HEK293 (cell line): Measurements from ENCODE around the gene SHC4.

ENCODE experiments used
- CTCF ChIA-PET: fragments of 350-600 bp; formaldehyde crosslinking; extraction: SDS; loops from one replicate; lab custom pipeline; 2021; ENCODE audit warnings: antibody characterized with exemption; lab: Yijun Ruan, JAX
- POLR2A ChIA-PET: fragments of 300-600 bp; formaldehyde crosslinking; extraction: SDS; loops from one replicate; lab custom pipeline; 2020; ENCODE audit warnings: antibody characterized with exemption, inconsistent platforms; lab: Yijun Ruan, JAX
- H3K27ac ChIP-seq: fragments of 200-500 bp; sonication (Bioruptor generic); 2 replicates; pipeline ENCODE4 v1.5.1; 2014; ENCODE audit warnings: low read depth, low read length, control low read depth, inconsistent platforms; ENCODE audit errors: extremely low read depth
- H3K36me3 ChIP-seq, 2 experiments: fragments of 200-500 bp in 1 of 2; sonication (Bioruptor generic) in 1 of 2; 1 replicate in 1 of 2; 2 replicates in 1 of 2; pipeline ENCODE4 v1.5.1; 2014 to 2017; ENCODE audit warnings: inconsistent platforms in 2 of 2, low read length in 2 of 2; ENCODE audit not compliant: control insufficient read depth in 2 of 2, insufficient read depth in 1 of 2
- H3K4me1 ChIP-seq: fragments of 200-500 bp; sonication (Bioruptor generic); 2 replicates; pipeline ENCODE4 v1.5.1; 2014; ENCODE audit warnings: mild to moderate bottlenecking, low read length, inconsistent platforms; ENCODE audit not compliant: control insufficient read depth, insufficient read depth
- H3K4me3 ChIP-seq: 2 replicates; pipeline ENCODE4 v1.5.1; 2011; ENCODE audit warnings: low read depth, mild to moderate bottlenecking, control low read depth, low read length, moderate library complexity
- H3K9me3 ChIP-seq: fragments of 200-500 bp; sonication (Bioruptor generic); 2 replicates; pipeline ENCODE4 v1.5.1; 2014; ENCODE audit warnings: low read depth, low read length, inconsistent platforms; ENCODE audit not compliant: control insufficient read depth, insufficient read depth
- GLIS2 ChIP-seq: fragments of 450-650 bp; formaldehyde crosslinking; IDR thresholded peaks from 2 replicates; pipeline ENCODE4 v1.5.1; 2016; ENCODE audit warnings: missing biosample characterization, missing genetic modification characterization
- PRDM1 ChIP-seq: fragments of 450-650 bp; formaldehyde crosslinking; IDR thresholded peaks from 2 replicates; pipeline ENCODE4; 2016; ENCODE audit warnings: missing biosample characterization, missing genetic modification characterization
- PRDM6 ChIP-seq: fragments of 450-650 bp; formaldehyde crosslinking; IDR thresholded peaks from 2 replicates; pipeline ENCODE4 v1.5.1; 2017; ENCODE audit warnings: missing biosample characterization, missing genetic modification characterization
- REPIN1 ChIP-seq: fragments of 450-650 bp; formaldehyde crosslinking; IDR thresholded peaks from 2 replicates; pipeline ENCODE4 v1.5.1; 2017; ENCODE audit warnings: missing biosample characterization, missing genetic modification characterization, low read depth
- ZBTB20 ChIP-seq: fragments of 450-650 bp; formaldehyde crosslinking; IDR thresholded peaks from 2 replicates; pipeline ENCODE4 v1.5.1; 2016; ENCODE audit warnings: missing biosample characterization, missing genetic modification characterization
- ZNF10 ChIP-seq: fragments of 450-650 bp; formaldehyde crosslinking; IDR thresholded peaks from 2 replicates; pipeline ENCODE4 v1.5.1; 2017; ENCODE audit warnings: missing biosample characterization, missing genetic modification characterization
- ZNF184 ChIP-seq: fragments of 450-650 bp; IDR thresholded peaks from 2 replicates; pipeline ENCODE4 v1.5.1; 2018; ENCODE audit warnings: missing biosample characterization, mild to moderate bottlenecking, missing genetic modification characterization
- ZNF518A ChIP-seq: fragments of 450-650 bp; formaldehyde crosslinking; conservative IDR thresholded peaks from 2 replicates; pipeline ENCODE4 v1.5.1; 2016; ENCODE audit warnings: low read depth, missing biosample characterization, missing genetic modification characterization
- ZNF600 ChIP-seq: fragments of 450-650 bp; formaldehyde crosslinking; IDR thresholded peaks from 2 replicates; pipeline ENCODE4 v1.5.1; 2016; ENCODE audit warnings: missing biosample characterization, missing genetic modification characterization
- ZNF654 ChIP-seq: fragments of 450-650 bp; formaldehyde crosslinking; IDR thresholded peaks from 2 replicates; pipeline ENCODE4 v1.5.1; 2016; ENCODE audit warnings: low read depth, missing biosample characterization, missing genetic modification characterization
- TF ChIP-seq, protein P1 (sequence below): fragments of 450-650 bp; formaldehyde crosslinking; IDR thresholded peaks from 2 replicates; pipeline ENCODE4 v1.5.1; 2017; ENCODE audit warnings: missing biosample characterization, missing genetic modification characterization
- TF ChIP-seq, protein P2 (sequence below): fragments of 450-650 bp; formaldehyde crosslinking; IDR thresholded peaks from 2 replicates; pipeline ENCODE4 v1.5.1; 2016; ENCODE audit warnings: missing biosample characterization, missing genetic modification characterization, low read depth

Gene SHC4

DNA sequence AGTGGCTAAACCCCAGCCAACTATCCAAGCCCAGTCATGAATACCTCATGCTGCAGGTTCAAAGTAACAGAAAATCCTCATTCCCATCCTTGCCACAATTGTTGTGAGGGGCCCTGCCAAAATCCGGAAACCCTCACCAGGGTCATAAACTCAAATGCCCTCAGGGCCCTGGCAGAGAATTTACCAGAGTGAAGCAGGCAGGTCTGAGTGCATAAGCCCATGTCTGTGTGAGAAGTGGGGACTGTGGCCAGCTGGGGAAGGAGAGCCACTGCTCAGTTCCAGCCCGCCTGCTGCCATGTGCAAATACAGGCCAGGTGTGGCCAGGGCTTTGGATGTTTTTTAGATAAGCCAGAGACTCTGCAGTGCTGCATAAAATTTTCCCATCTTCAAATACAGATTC lies 159.8 kb downstream of the SHC4 start (continued):
- TF ChIP-seq ZNF518A (tag by site-specific recombination) (no peak), REPIN1 (tag by site-specific recombination) (no peak), ZBTB20 (tag by site-specific recombination) (0 out of 2 replicates have a peak, but pooled peaks have one; percentile 22)

- TF ChIP-seq ZNF10 (tag by site-specific recombination) (peak; percentile 63; the same call in 1 of the 2 replicates), ZNF600 (tag by site-specific recombination) (peak; percentile 69), ZBTB20 (tag by site-specific recombination) (no peak), PRDM1 (0 out of 2 replicates have a peak, but pooled peaks have one; percentile 49)
- TF ChIP-seq, all 188 proteins: peak for 3
- ChIA-PET CTCF (interaction anchor here (0.8 to 1.3 kb wide), 3 partner anchors 17 to 447 kb away, joined by 3 to 5 read pairs (median 3); no protein-coding TSS in a partner anchor), POLR2A (interaction anchor here (3.2 kb wide), 1 partner anchor 8 kb away, joined by 13 read pairs; the partner anchor contains the start of gene CEP152)
- Histone ChIP-seq H3K4me1 (peaks cover 11% of the 10 kb centered on the region), H3K27ac (no peak overlapping the region), H3K4me3 (no peak overlapping the region), H3K9me3 (no peaks in the 10 kb centered on the region), H3K36me3 (peaks cover 0 to 10% of the 10 kb centered on the region in 2 experiments; a peak in 1 of 3 replicates)
These were observed 160.9 kb downstream of the SHC4 start for GRCh38 chr15:48802867-48803266.

DNA sequence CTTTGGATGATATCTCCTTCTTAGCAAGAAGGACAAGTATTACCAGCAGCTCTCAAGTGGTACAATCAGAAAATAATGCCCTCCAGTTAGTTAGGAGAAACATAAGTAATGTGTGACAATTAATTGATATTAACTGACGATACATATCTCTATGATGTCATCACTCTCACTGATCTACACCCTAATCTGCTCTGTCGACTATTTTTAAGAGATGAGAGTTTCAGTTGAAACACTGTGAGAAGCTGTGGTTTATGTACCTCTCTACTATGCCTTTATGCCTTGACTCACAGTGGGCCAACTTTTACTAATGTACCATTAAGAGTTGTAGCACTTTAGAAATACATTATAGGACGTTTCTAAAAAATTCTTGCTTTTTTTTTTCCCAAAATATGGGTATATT lies 161.5 kb downstream of the SHC4 start:
- no peak overlapping the region for H3K4me3 ChIP-seq
- peaks cover 0 to 13% of the 10 kb centered on the region in 2 experiments; a peak in 1 of 3 replicates for H3K36me3 ChIP-seq
- CTCF ChIA-PET = interaction anchor here (0.8 to 1.7 kb wide), 4 partner anchors 8 to 447 kb away, joined by 3 to 6 read pairs (median 4); no protein-coding TSS in a partner anchor
- H3K9me3 ChIP-seq = no peaks in the 10 kb centered on the region
- TF ChIP-seq, protein P1, sequence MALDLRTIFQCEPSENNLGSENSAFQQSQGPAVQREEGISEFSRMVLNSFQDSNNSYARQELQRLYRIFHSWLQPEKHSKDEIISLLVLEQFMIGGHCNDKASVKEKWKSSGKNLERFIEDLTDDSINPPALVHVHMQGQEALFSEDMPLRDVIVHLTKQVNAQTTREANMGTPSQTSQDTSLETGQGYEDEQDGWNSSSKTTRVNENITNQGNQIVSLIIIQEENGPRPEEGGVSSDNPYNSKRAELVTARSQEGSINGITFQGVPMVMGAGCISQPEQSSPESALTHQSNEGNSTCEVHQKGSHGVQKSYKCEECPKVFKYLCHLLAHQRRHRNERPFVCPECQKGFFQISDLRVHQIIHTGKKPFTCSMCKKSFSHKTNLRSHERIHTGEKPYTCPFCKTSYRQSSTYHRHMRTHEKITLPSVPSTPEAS (tag by site-specific recombination) = no peak
- TF ChIP-seq, protein P2, sequence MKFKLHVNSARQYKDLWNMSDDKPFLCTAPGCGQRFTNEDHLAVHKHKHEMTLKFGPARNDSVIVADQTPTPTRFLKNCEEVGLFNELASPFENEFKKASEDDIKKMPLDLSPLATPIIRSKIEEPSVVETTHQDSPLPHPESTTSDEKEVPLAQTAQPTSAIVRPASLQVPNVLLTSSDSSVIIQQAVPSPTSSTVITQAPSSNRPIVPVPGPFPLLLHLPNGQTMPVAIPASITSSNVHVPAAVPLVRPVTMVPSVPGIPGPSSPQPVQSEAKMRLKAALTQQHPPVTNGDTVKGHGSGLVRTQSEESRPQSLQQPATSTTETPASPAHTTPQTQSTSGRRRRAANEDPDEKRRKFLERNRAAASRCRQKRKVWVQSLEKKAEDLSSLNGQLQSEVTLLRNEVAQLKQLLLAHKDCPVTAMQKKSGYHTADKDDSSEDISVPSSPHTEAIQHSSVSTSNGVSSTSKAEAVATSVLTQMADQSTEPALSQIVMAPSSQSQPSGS (tag by site-specific recombination) = 0 out of 2 replicates have a peak, but pooled peaks have one; percentile 26
- TF ChIP-seq, all 188 proteins: peak for 1
- H3K27ac ChIP-seq = no peak overlapping the region
- POLR2A ChIA-PET = interaction anchor here (3.2 kb wide), 1 partner anchor 8 kb away, joined by 13 read pairs; the partner anchor contains the start of gene CEP152
- peaks cover 11% of the 10 kb centered on the region for H3K4me1 ChIP-seq

DNA sequence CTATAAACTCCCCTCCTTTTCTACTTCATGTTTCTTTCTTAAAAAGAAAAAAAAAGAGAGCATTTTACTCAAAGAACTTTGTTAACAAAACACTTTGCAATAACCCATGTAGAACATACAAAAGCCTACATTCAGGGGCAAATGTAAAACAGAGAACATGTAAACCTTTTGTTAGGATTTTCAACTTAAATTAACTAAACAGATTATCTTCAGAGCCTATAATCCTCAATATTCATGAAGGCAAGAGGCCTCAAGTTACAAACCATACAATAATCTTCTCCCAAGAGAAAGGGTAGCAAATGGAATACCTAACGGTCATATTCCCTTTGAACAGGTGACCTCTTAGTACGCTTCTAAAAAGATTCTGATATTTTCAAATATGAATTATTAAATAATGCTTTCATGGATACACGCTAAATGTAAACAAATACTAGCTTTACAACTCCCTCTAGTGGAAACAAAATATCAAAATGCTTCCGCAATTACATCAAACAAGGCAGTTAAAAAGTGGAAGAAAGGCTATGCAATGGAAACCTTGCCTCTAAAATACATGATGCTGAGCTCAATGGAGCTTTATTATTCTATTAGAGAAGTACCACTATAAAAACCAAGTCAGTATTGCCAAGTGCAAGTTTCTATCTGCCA lies 162.8 kb downstream of the SHC4 start:
- Histone ChIP-seq H3K9me3 (no peaks in the 10 kb centered on the region), H3K36me3 (peaks cover 3 to 22% of the 10 kb centered on the region in 2 experiments; a peak in 1 of 3 replicates), H3K27ac (no peak overlapping the region), H3K4me1 (peaks cover 9% of the 10 kb centered on the region), H3K4me3 (no peak overlapping the region)
- ChIA-PET CTCF (interaction anchor here (1.3 to 1.7 kb wide), 2 partner anchors 9 to 443 kb away, joined by 4 to 6 read pairs; no protein-coding TSS in a partner anchor), POLR2A (interaction anchor here (3.2 kb wide), 1 partner anchor 10 kb away, joined by 13 read pairs; the partner anchor contains the start of gene CEP152)
- TF ChIP-seq ZNF184 (tag by site-specific recombination) (no peak), GLIS2 (no peak), PRDM1 (0 out of 2 replicates have a peak, but pooled peaks have one; percentile 6), ZNF654 (tag by site-specific recombination) (peak; percentile 36; the same call in 1 of the 2 replicates), PRDM6 (peak; percentile 69)
